Endothelial cell of umbilical vein (primary cell): ENCODE measurements around the gene LUZP2.

ENCODE experiments used
- EZH2 ChIP-seq: IDR thresholded peaks from 2 replicates; pipeline ENCODE4 v1.6.1; 2012; ENCODE audit warnings: borderline replicate concordance, low read depth, mild to moderate bottlenecking, moderate library complexity, low read length, inconsistent platforms; ENCODE audit not compliant: severe bottlenecking
- FOS ChIP-seq: IDR thresholded peaks from 2 replicates; pipeline ENCODE4 v1.6.1; 2011; ENCODE audit warnings: mild to moderate bottlenecking, low read length, moderate library complexity, borderline replicate concordance; ENCODE audit not compliant: insufficient read depth
- GATA2 ChIP-seq: IDR thresholded peaks from 2 replicates; pipeline ENCODE4 v1.7.0; 2011; ENCODE audit warnings: low read depth, mild to moderate bottlenecking, moderate library complexity, mixed read lengths, low read length; ENCODE audit not compliant: insufficient read length, insufficient read depth
- JUN ChIP-seq: IDR thresholded peaks from 2 replicates; pipeline ENCODE4 v1.6.1; 2011; ENCODE audit warnings: borderline replicate concordance, low read depth; ENCODE audit not compliant: insufficient read length, insufficient read depth
- POLR2A ChIP-seq: IDR thresholded peaks from 2 replicates; pipeline ENCODE4 v1.6.1; 2012; ENCODE audit warnings: low read depth, mild to moderate bottlenecking, control low read depth, low read length
- POLR2AphosphoS5 ChIP-seq: IDR thresholded peaks from 2 replicates; pipeline ENCODE4 v1.6.1; 2012; ENCODE audit warnings: low read depth, mild to moderate bottlenecking, control low read depth, low read length, moderate library complexity; ENCODE audit not compliant: insufficient read depth
- TF ChIP-seq, protein P1 (sequence below), 2 donors: IDR thresholded peaks; 1 replicate in 1 of 2; 2 replicates in 1 of 2; pipeline ENCODE4 v1.5.1; 2011; ENCODE audit warnings: low read length in 2 of 2, mild to moderate bottlenecking in 2 of 2, moderate library complexity in 2 of 2, control low read depth in 1 of 2, inconsistent platforms in 1 of 2, low read depth in 1 of 2; ENCODE audit not compliant: insufficient read depth in 1 of 2; ENCODE audit errors: extremely low read depth in 1 of 2

GRCh38 chr11:24767411-24767810 is 270.6 kb downstream of the LUZP2 start:
- no peak for TF ChIP-seq EZH2
- no peak for TF ChIP-seq POLR2AphosphoS5
- TF ChIP-seq, protein P1, sequence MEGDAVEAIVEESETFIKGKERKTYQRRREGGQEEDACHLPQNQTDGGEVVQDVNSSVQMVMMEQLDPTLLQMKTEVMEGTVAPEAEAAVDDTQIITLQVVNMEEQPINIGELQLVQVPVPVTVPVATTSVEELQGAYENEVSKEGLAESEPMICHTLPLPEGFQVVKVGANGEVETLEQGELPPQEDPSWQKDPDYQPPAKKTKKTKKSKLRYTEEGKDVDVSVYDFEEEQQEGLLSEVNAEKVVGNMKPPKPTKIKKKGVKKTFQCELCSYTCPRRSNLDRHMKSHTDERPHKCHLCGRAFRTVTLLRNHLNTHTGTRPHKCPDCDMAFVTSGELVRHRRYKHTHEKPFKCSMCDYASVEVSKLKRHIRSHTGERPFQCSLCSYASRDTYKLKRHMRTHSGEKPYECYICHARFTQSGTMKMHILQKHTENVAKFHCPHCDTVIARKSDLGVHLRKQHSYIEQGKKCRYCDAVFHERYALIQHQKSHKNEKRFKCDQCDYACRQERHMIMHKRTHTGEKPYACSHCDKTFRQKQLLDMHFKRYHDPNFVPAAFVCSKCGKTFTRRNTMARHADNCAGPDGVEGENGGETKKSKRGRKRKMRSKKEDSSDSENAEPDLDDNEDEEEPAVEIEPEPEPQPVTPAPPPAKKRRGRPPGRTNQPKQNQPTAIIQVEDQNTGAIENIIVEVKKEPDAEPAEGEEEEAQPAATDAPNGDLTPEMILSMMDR (IDR thresholded peaks at IDR 0.05; ENCODE audit: extremely low read depth in 1 of 2, insufficient read depth in 1 of 2, low read depth in 1 of 2, low read length in 2 of 2), result no peak
- TF ChIP-seq GATA2, result no peak
- no peak for TF ChIP-seq JUN
- no peak for TF ChIP-seq POLR2A
- TF ChIP-seq FOS, result no peak
